ENCODE results near the gene MYMK.
A peak's percentile ranks its signal among the peaks of the same experiment; 100 is the strongest.

- TF ChIP-seq CTCF (IDR thresholded peaks at IDR 0.05 in 8 of 11, conservative IDR thresholded peaks at IDR 0.05 in 3 of 11) (no peak), POLR2AphosphoS5 (IDR thresholded peaks at IDR 0.05) (peak; percentile 14 to 49 (median 18))
Observed at GRCh38 chr9:133467101-133467500, 57.7 kb downstream of the MYMK start.

Measured in spleen (tissue), 7 donors.